ENCODE measurements around the gene LRRC75B. TPM values are rescaled to one million over a fixed set of nuclear protein-coding genes. Genes with fewer than 3 reads are reported as not detected.
A peak's percentile ranks its signal among the peaks of the same experiment; 100 is the strongest.
"Not testable (repeated sequence)": the region's sequence is repeated elsewhere in the genome, so short reads cannot be mapped to it uniquely, and the experiment has no call there.

Gene LRRC75B
- polyA plus RNA-seq (ENCODE audit: insufficient read length): 6.2 TPM

DNA sequence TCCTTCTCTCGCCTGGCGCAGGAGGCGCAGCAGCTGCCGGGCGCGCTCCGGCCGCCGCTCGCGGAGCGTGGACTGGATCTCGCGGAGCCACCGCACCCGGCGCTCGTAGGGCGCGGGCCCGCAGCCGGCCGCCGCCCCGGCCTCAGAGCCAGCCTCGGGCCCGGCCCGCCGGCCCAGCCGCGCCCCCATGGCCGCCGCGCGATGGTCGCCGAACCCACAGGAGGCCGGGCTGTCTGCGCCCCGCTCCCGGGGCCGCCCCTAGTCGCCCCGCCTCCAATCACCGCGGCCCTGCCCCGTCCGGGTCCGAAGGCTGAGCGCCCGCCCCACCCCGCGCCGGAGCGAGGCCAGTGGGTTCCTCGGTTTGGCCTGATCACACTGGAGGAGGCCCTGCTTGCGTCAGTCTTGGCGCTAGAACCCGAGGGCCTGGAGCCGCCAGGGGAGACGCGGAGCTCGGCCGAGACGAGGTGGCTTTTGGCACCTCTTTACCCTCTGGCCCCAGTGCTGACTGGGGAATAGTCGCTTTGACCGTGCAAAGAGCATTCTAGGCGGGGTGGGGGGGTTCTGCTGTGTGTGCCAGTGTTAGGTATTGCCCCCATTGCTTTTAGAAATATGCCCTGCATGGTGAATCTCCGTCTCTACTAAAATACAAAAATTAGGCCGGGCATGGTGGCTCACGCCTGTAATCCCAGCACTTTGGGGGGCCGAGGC lies at the start of gene LRRC75B:
LRRC75B (minus strand) TSS at position 223 of the 708 bp plus-strand sequence; CDS start at position 189, 34 bp downstream.
- DNase-seq (ENCODE audit: low read depth): peak; percentile 24

- DNase-seq (ENCODE audit: low read depth): not testable (repeated sequence)
Observed at GRCh38 chr22:24642307-24642706, 49.4 kb upstream of the LRRC75B start.

GRCh38 chr22:24636513-24636912 lies 43.6 kb upstream of the LRRC75B start:
- DNase-seq (ENCODE audit: low read depth): not testable (repeated sequence)

DNA sequence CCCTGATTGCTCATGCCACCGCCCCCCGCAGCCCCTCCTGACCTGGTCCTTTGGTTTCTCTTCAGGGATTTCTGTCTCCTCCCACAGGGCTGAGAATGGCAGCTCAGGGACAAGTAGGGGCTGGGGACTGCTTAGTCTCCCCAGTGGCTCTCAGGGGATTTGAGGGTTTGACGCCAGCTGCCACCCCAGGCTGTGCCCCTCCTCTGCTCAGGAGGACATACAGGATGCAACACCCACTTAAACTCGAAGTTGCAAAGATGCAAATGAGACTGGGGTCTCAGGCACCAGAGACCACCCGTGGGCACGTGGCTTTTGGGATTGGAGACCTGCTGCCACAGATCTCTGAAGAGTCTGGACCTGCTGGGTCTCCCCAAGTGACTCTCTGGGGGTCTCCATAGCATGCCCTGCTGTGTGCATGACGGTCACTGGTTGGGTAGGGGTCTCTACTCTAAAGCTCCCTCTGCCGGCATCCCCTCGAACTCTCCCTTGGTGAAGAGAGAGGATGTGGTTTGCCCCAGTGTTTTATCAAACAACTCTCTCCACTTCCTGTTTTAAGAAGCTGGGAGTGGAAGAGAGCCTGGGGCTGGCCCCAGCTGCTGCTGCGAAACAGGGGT lies 42.0 kb upstream of the LRRC75B start:
- not testable (repeated sequence) for DNase-seq (ENCODE audit: low read depth)

DNA sequence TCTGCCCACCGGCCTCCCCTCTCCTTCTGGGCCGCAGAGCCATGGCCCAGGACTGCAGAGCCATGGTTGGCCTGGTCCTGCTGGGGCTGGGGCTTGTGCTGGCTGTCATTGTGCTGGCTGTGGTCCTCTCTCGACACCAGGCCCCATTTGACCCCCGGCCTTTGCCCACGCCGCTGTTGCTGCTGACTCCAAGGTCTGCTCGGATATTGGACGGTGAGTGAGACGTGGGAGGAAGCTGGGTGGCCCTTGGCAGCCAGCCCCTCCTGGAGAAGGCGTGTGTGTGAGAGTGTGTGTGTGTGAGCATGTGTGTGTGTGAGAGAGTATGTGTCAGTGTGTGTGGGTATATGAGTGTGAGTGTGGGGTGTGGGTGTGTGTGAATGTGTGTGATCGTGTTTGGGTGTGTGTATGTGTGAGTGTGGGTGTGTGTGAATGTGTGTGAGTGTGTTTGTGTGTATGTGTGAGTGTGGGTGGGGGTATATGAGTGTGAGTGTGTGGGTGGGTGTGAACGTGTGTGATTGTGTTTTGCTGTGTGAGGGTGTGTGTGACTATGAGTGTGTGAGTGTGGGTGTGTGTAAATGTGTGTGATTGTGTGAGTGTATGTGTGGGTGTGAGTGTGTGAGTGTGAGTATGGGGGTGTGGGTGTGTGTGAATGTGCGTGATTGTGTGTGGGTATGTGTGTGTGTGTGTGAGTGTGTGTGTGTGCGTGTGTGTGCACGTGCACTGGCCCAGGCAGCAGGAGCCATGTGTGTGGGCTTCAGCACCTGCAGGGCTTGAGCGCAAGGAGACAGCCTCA lies 40.6 kb upstream of the LRRC75B start:
- not testable (repeated sequence) for DNase-seq (ENCODE audit: low read depth)

DNA sequence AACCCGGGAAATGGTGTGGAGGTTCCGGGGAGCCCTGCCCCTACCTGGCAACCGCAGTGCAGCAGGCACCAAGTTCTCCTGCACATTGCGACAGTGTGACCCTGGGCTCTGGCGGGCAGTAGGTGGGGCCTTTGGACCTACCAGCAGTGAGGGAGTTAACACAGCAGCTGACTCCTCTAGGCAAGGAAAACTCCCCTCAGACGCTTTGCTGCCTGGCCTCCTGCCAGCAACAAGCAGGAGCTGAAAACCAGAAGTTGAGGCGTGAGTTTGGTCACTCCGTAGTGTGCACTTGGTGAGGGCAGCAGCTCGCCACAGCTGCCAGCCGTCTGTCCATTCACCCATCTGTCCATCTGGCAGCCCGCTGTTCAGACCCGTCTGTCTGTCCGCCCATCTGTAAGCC lies 39.8 kb upstream of the LRRC75B start:
- DNase-seq (ENCODE audit: low read depth): not testable (repeated sequence)

DNA sequence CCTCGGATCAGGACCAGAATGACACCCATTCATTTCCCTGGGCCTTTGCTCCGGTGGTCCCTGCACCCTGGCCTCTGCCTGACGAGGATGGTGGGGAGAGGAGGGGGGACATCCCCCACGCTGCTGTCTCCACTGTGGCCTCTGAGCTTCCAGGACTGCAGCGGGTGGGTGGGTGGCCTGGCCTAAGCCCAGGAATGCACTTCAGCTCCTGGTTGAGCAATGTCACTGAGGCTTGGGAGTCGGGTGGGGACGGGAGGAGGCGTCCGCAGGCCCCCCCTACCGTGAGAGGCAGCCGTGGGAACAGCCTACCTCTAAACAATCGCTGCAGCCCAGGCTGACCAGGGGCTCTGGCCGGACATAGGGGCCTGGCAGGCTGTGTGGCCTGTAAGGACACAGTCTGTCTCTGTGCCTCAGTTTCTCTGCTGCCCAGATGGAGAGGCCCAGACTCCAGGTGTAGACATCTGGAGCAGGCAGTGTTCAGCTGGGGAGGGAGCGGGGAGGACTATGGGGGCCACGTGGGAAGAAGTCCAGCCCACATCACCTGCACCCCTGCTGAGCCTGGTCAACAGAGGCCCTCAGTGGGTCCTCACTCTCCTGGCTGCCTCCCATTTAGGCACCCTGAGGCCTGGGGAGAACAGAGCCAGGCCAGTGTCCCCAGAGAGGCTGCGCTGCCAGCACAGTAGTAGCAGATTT lies 38.7 kb upstream of the LRRC75B start:
- DNase-seq (ENCODE audit: low read depth): not testable (repeated sequence)

DNA sequence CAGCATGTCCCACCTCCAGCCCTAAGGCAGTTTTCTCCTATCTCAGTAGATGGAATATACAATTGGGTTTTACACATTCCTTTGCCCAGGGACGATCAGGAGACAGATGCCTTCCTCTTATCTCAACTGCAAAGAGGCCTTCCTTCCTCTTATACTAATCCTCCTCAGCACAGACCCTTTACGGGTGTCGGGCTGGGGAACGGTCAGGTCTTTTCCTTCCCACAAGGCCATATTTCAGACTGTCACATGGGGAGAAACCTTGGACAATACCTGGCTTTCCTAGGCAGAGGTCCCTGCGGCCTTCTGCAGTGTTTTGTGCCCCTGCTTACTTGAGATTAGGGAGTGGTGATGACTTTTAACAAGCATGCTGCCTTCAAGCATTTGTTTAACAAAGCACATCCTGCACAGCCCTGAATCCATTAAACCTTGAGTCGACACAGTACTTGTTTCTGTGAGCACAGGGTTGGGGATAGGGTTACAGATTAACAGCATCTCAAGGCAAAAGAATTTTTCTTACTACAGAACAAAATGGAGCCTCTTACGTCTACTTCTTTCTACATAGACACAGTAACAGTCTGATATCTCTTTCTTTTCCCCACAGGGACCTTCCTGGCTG lies 38.0 kb upstream of the LRRC75B start:
- not testable (repeated sequence) for DNase-seq (ENCODE audit: low read depth)

- DNase-seq (ENCODE audit: low read depth): not testable (repeated sequence)
Observed at GRCh38 chr22:24629069-24629468, 36.2 kb upstream of the LRRC75B start.

DNA sequence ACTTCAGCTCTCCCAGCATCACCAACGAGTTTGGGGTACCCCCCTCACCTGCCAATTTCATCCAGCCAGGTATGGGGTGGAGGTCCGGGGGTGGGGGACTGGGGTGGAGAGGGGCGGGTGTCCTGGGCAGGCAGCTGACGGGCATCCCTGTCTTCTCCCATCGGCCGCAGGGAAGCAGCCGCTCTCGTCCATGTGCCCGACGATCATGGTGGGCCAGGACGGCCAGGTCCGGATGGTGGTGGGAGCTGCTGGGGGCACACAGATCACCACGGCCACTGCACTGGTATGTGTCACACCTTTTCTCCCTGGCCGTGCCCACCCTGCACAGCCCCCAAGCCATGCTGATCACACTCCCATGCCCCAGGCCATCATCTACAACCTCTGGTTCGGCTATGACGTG lies 35.0 kb upstream of the LRRC75B start:
- not testable (repeated sequence) for DNase-seq (ENCODE audit: low read depth)

GRCh38 chr22:24622596-24622995 lies 29.7 kb upstream of the LRRC75B start:
- DNase-seq (ENCODE audit: low read depth): not testable (repeated sequence)

DNA sequence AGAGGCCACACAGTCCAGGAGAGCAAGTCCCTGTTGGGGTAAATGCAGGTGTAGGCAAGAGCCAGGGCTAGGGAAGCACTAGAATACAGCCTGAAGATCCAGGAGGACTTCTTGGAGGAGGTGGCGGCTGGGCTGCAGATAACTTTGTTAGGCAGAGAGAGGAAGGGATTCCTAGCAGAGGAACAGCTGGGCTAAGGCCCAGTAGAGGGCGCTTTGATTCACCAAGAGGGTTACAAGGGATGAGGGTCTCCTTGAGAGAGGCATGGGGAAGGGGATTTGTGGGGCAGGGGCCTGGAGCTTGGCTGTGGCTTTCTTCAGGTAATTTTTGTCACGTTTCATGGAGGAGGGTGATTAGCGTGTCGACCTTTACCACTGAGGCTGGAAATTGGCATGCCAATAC lies 28.4 kb upstream of the LRRC75B start:
- not testable (repeated sequence) for DNase-seq (ENCODE audit: low read depth)

DNA sequence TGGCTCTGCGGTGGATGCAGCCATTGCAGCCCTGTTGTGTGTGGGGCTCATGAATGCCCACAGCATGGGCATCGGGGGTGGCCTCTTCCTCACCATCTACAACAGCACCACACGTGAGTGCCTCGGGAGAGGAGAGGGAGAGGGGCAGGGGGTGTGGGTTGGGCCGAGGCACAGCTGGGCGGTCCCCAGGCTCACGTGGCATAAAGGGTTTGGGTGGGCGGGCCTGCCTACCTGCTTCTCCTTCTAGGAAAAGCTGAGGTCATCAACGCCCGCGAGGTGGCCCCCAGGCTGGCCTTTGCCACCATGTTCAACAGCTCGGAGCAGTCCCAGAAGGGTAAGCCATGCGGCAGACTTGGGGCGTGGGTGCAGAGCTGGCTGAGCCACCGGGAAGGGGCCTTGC lies 21.9 kb upstream of the LRRC75B start:
- DNase-seq (ENCODE audit: low read depth): not testable (repeated sequence)

DNA sequence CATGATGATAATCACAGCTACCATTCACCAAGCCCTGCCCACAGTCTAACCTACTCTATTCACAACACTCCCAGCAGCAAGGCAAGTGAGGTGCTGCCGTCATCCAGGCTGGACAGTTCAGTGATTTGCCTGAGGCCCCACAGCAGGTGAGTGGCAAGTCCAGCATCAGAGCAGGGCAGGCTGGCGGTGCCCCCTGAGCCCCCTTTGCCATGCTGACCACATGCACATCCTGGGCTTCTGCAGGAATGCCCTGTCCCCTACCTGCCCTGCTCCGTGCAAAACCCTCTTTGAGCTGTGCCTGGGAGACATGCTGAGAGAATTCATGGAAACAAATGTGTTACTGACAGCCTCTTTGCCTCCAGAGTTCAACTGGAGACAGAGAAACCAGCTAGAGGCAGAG lies 17.0 kb upstream of the LRRC75B start:
- not testable (repeated sequence) for DNase-seq (ENCODE audit: low read depth)

GRCh38 chr22:24608327-24608726 lies 15.5 kb upstream of the LRRC75B start:
- not testable (repeated sequence) for DNase-seq (ENCODE audit: low read depth)

DNA sequence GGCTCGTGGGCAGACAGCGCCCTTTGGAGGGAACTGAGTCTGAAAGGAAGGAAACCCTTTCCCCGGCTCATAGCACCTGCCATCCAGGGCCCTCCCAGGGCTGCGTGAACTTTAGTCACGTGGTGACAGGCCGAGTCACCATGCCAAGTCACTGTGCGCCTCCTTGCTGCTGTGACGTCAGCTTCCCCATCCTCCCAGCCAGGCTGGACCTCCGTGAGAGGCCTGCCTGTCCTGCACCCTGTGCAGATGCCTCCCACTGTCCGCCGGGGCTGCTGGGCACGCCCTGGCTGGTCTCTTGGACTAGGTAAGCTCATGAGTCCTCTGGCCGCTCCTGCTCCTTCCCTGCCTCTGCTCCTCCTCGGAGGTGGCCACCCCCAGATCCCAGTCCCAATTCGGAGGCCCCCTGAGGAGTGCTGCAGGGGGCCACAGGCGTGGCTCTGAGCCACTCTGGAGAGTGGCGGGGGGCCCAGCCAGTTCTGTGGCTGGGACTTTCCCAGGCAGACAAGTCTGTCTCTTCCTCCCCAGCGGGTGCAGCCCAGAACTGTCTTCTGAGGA lies 14.6 kb upstream of the LRRC75B start:
- not testable (repeated sequence) for DNase-seq (ENCODE audit: low read depth)

DNA sequence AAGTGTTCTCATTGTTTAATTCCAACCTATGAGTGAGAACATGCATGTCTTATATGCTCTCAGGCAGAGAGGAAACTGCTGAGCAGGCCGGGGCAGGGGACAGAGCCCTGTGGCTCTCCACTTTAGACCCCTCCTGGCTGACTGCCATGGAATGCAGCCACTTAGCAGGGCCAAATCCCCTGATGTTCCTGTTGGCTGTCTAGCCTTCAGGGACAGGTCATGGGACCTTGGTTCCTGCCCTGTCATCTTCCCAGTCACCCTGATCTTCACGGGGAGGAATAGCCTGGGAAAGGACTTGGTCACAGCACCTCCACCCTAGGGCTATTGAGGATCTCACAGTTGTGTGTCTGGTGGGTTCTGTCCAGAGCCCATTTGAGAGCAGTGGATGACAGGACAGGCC lies 13.5 kb upstream of the LRRC75B start:
- DNase-seq (ENCODE audit: low read depth): not testable (repeated sequence)

GRCh38 chr22:24603770-24604629 lies 11.1 kb upstream of the LRRC75B start:
- not testable (repeated sequence) for DNase-seq (ENCODE audit: low read depth)

DNA sequence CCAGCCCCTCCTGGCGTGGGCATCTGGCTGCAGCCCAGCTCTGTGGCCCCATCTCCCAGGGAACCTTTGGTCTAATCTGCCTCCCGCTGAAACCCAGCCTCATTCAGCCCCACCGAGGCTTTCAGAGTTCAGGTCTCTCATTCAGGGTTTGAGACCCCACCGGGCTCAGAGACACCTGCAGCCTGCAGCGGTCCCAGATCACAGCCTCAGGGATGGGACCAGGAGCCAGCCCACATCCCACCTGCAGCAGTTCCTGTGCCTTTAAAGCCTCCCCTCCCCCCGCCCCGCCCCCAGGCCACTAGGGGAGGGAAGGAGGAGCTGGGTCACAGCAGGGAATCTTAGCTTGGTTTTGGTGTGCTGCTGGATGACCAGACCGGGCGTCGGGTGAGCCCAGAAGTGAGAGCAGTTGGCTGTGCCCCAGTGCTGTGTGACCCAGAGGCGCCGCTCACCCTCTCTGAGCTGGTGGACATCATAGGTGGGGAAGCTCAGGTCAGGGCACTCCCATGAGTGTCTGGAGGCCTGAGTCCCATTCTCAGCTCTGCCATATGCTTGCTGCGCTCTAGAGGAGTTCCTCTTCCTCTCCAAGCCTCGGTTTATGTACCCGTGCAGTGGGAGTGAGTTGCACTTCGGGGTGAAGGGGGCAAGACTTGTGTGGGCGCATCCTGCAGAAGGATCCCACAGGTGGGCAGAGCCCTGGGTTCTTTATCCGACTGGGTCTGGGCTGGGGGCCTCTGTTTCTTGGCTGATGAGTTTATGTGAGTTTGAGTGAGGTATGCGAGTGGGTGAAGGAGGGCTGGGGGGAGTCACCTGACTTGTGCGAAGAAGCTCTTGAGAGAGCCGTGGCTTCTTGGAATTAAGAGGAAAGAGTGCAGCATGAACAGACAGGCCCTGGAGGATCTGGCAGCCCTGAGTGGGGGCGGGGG lies 10.2 kb upstream of the LRRC75B start, which contains the start of gene GGT1:
GGT1 (plus strand) TSS at position 347 of the 923 bp plus-strand sequence. CDS start 7,889 bp downstream, outside the sequence.
- DNase-seq (ENCODE audit: low read depth): not testable (repeated sequence)

All from forelimb muscle (tissue), 1 donor.